Measurements from ENCODE around the gene FBXL17.

FBXL17 gene

GRCh38 chr5:107875833-107876232, 506.1 kb downstream of the FBXL17 start:
- H3K4me3 ChIP-seq (ENCODE audit: control insufficient read depth, low read depth, low read length) = no peak overlapping the region
- peak; percentile 27 for TF ChIP-seq CTCF (IDR thresholded peaks at IDR 0.05; ENCODE audit: control insufficient read depth, insufficient read depth, low read depth, low read length, missing control alignments)
- DNase-seq (ENCODE audit: low read depth) = no peak

GRCh38 chr5:107874795-107875194, 507.1 kb downstream of the FBXL17 start:
- no peak for DNase-seq (ENCODE audit: low read depth)
- no peak overlapping the region for H3K4me3 ChIP-seq (ENCODE audit: control insufficient read depth, low read depth, low read length)
- no peak for TF ChIP-seq CTCF (IDR thresholded peaks at IDR 0.05; ENCODE audit: control insufficient read depth, insufficient read depth, low read depth, low read length, missing control alignments)

GRCh38 chr5:107873877-107874276, 508.0 kb downstream of the FBXL17 start:
- H3K4me3 ChIP-seq (ENCODE audit: control insufficient read depth, low read depth, low read length) = no peak overlapping the region
- no peak for DNase-seq (ENCODE audit: low read depth)
- no peak for TF ChIP-seq CTCF (IDR thresholded peaks at IDR 0.05; ENCODE audit: control insufficient read depth, insufficient read depth, low read depth, low read length, missing control alignments)

GRCh38 chr5:107871023-107871422, 510.9 kb downstream of the FBXL17 start:
- H3K4me3 ChIP-seq (ENCODE audit: control insufficient read depth, low read depth, low read length) = no peak overlapping the region
- no peak for DNase-seq (ENCODE audit: low read depth)
- TF ChIP-seq CTCF (IDR thresholded peaks at IDR 0.05; ENCODE audit: control insufficient read depth, insufficient read depth, low read depth, low read length, missing control alignments) = no peak

GRCh38 chr5:107869438-107870115, 512.3 kb downstream of the FBXL17 start:
- no peak for TF ChIP-seq CTCF (IDR thresholded peaks at IDR 0.05; ENCODE audit: control insufficient read depth, insufficient read depth, low read depth, low read length, missing control alignments)
- peak; percentile 57 for DNase-seq (ENCODE audit: low read depth)
- H3K4me3 ChIP-seq (ENCODE audit: control insufficient read depth, low read depth, low read length) = no peak overlapping the region

GRCh38 chr5:107868650-107869409, 513.1 kb downstream of the FBXL17 start:
- no peak for DNase-seq (ENCODE audit: low read depth)
- TF ChIP-seq CTCF (IDR thresholded peaks at IDR 0.05; ENCODE audit: control insufficient read depth, insufficient read depth, low read depth, low read length, missing control alignments) = no peak
- H3K4me3 ChIP-seq (ENCODE audit: control insufficient read depth, low read depth, low read length) = no peak overlapping the region

All from AG09309 (cell line).